HUDEP-2 (cell line): Measurements from ENCODE around the gene MB.

Experiments used
- DNase-seq, 76 experiments: peaks; one replicate each; lab custom pipeline; 2025; ENCODE audit not compliant: unreplicated experiment in 76 of 76; lab: John Stamatoyannopoulos, UW

Gene MB

GRCh38 chr22:35580351-35581022 is 36.6 kb downstream of the MB start:
- no peak for DNase-seq

- DNase-seq = no peak
Measured at GRCh38 chr22:35578836-35579575, 38.1 kb downstream of the MB start.

- DNase-seq = no peak
Measured at GRCh38 chr22:35577799-35578659, 39.1 kb downstream of the MB start.

GRCh38 chr22:35576671-35577070 is 40.5 kb downstream of the MB start:
- DNase-seq = no peak

- no peak for DNase-seq
Measured at GRCh38 chr22:35575116-35575748, 41.9 kb downstream of the MB start.

- DNase-seq = no peak
Measured at GRCh38 chr22:35572556-35572955, 44.6 kb downstream of the MB start.

- DNase-seq = no peak
Measured at GRCh38 chr22:35570686-35571194, 46.4 kb downstream of the MB start.

GRCh38 chr22:35569916-35570315 is 47.2 kb downstream of the MB start:
- DNase-seq = no peak

GRCh38 chr22:35568751-35569739 is 48.1 kb downstream of the MB start:
- DNase-seq = no peak

- DNase-seq = no peak
Measured at GRCh38 chr22:35567351-35568141, 49.6 kb downstream of the MB start.

- no peak for DNase-seq
Measured at GRCh38 chr22:35564975-35565867, 51.9 kb downstream of the MB start.

- DNase-seq = no peak
Measured at GRCh38 chr22:35563211-35563610, 53.9 kb downstream of the MB start.

- no peak for DNase-seq
Measured at GRCh38 chr22:35561796-35562526, 55.2 kb downstream of the MB start.

- DNase-seq = no peak
Measured at GRCh38 chr22:35560824-35561223, 56.3 kb downstream of the MB start.

GRCh38 chr22:35560366-35560765 is 56.8 kb downstream of the MB start:
- DNase-seq = no peak

GRCh38 chr22:35559354-35560005 is 57.6 kb downstream of the MB start:
- DNase-seq = no peak

GRCh38 chr22:35558719-35559118 is 58.4 kb downstream of the MB start:
- DNase-seq = no peak
